ENCODE data around the gene VIT. TPM values are rescaled to one million over a fixed set of nuclear protein-coding genes. Genes with fewer than 3 reads are reported as not detected.

Gene VIT
- total RNA-seq, 4 donors from 2014 or later: 1.2 to 5.0 (median 3.8) TPM

DNA sequence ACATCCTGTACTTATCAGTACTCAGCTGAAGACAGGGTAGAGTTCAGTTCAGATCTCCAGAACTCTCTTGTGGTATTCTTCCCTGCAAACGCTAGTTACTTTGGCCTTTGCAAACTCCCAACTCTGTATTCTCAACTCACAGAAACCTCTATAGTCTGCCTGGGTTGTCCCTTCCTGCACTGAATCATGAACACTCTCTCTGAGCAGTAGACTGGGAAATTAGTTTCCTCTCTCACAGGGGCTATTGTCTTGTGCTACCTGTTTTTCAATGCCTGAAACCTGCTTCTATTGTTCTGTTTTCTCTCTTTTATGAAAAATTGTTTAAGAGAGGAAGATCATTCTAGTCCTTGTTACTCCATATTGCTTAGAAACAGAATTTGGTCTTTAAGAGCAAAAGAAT lies 134.7 kb downstream of the VIT start:
- H3K4me1 ChIP-seq: no peaks in the 10 kb centered on the region
- no peak overlapping the region for H3K27ac ChIP-seq
- H3K27me3 ChIP-seq: no peaks in the 10 kb centered on the region
- no peaks in the 10 kb centered on the region for H3K9me3 ChIP-seq
- TF ChIP-seq, protein P1, sequence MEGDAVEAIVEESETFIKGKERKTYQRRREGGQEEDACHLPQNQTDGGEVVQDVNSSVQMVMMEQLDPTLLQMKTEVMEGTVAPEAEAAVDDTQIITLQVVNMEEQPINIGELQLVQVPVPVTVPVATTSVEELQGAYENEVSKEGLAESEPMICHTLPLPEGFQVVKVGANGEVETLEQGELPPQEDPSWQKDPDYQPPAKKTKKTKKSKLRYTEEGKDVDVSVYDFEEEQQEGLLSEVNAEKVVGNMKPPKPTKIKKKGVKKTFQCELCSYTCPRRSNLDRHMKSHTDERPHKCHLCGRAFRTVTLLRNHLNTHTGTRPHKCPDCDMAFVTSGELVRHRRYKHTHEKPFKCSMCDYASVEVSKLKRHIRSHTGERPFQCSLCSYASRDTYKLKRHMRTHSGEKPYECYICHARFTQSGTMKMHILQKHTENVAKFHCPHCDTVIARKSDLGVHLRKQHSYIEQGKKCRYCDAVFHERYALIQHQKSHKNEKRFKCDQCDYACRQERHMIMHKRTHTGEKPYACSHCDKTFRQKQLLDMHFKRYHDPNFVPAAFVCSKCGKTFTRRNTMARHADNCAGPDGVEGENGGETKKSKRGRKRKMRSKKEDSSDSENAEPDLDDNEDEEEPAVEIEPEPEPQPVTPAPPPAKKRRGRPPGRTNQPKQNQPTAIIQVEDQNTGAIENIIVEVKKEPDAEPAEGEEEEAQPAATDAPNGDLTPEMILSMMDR (IDR thresholded peaks at IDR 0.05): no peak
- TF ChIP-seq POLR2A (IDR thresholded peaks at IDR 0.05): no peak
- no peaks in the 10 kb centered on the region for H3K36me3 ChIP-seq
- no peak overlapping the region for H3K4me3 ChIP-seq
- DNase-seq: no peak

DNA sequence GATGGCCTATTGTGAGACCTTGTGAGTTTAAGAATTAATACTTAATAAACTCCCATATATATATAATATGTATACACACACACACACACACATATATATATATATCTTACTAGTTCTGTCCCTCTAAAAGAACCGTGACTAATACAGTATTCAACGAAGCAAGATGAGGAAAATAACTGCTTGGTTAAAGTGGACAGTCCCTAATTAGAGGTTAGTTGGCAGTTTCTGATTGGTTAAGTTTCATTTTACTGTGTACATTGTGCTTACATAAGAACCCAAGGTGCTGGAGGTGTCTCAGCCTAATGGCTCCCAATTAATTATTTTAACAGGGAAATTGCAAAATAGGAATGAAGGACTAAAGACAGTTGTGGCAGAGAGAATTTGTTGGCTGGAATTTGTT lies 137.7 kb downstream of the VIT start:
- DNase-seq: no peak
- Histone ChIP-seq H3K4me3 (no peak overlapping the region), H3K36me3 (no peaks in the 10 kb centered on the region), H3K27ac (no peak overlapping the region), H3K4me1 (no peaks in the 10 kb centered on the region), H3K9me3 (no peaks in the 10 kb centered on the region), H3K27me3 (no peaks in the 10 kb centered on the region)
- TF ChIP-seq, protein P1 (IDR thresholded peaks at IDR 0.05): no peak
- no peak for TF ChIP-seq POLR2A (IDR thresholded peaks at IDR 0.05)

DNA sequence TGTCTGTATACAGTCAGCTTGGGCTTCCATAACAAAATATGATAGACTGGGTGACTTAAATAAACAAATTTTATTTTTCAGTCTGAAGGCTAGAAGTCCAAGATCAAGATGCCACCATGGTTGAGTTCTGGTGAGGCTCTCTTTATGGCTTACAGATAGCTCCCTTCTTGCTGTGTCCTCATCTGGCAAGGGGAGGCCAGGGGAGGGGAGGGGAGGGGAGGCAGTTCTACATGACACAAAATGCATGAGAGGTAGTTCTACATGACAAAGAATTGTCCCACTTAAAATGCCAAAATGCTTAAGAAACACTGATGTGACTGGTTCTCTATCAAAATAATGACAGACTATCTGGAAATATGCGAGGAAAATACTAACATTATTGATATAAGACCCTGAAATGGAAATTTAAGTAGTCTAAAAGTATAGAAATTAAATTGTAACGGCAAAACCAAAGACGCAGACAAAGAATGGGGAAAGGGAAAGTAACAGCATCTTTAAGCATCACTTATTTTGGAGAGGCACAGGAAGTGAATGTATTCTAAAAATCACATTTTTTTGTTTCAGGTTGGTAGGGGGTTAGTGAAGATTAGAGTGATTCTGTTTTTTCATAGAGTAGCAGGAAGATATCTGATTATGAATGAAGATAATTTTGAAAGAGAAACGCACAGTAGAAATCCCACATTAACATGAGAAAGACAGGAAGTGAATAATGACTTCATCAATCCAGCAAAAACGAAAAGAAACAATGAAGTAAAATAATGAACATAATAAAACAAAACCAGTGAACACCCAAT lies 138.4 kb downstream of the VIT start:
- H3K36me3 ChIP-seq: no peaks in the 10 kb centered on the region
- H3K4me3 ChIP-seq: no peak overlapping the region
- no peak for DNase-seq
- no peaks in the 10 kb centered on the region for H3K9me3 ChIP-seq
- no peak overlapping the region for H3K27ac ChIP-seq
- no peaks in the 10 kb centered on the region for H3K27me3 ChIP-seq
- no peaks in the 10 kb centered on the region for H3K4me1 ChIP-seq
- TF ChIP-seq, protein P1 (IDR thresholded peaks at IDR 0.05): no peak
- no peak for TF ChIP-seq POLR2A (IDR thresholded peaks at IDR 0.05)

DNA sequence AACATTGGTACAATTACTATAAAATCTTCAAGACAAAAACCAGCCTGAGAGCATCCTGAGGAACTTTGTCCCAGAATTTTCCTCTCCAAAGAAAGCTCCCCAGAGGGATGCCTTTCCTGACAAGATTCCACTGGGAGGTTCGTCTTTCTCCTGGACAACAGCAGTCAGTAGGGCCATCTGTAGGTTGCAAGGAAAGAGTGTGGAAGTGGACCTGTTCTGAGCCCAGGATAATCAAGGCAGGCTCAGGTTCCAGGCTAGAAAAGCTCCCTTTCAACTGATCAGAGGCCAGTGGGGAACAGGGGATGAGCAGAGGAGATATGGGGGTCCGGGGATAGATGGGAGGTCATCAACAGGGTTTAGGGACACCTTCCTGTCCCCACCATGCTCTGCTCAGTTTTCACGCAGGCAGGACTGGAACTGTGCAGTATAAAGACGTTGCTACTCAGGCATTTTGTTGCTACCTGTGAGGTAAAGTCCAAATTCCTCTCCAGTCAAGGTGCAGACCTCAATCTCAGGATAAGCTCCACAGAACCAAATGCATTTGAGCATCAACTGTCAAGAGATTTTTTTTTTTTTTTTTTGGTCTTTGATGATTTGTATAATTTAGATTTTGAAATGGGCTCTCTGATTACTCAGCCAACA lies 143.6 kb downstream of the VIT start:
- Histone ChIP-seq H3K4me3 (no peak overlapping the region), H3K9me3 (no peaks in the 10 kb centered on the region), H3K4me1 (no peaks in the 10 kb centered on the region), H3K27me3 (no peaks in the 10 kb centered on the region), H3K36me3 (no peaks in the 10 kb centered on the region), H3K27ac (no peak overlapping the region)
- TF ChIP-seq, protein P1 (IDR thresholded peaks at IDR 0.05): no peak
- TF ChIP-seq POLR2A (IDR thresholded peaks at IDR 0.05): no peak
- DNase-seq: no peak

DNA sequence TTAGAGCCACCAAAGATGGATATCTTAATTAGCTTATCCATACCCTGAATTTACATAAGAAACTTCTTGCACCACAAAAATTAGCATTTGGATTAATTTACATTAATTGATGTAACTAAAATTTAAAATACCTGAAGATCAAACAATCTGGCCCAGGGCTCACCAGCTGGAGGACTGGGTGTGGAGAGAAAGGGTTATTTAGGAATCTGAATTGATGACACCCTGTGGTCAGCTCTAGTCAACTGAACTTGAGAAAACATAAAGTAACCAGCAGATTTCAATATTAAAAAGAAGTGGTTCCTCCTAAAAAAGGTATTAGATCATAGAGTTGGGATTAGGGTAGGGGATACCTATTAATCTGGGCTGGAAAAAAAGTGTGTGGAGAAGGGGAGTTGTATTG lies 147.3 kb downstream of the VIT start:
- no peak for TF ChIP-seq POLR2A (IDR thresholded peaks at IDR 0.05)
- TF ChIP-seq, protein P1 (IDR thresholded peaks at IDR 0.05): no peak
- H3K4me3 ChIP-seq: no peak overlapping the region
- no peaks in the 10 kb centered on the region for H3K27me3 ChIP-seq
- no peak overlapping the region for H3K27ac ChIP-seq
- DNase-seq: no peak
- peaks cover 0 to 11% (median 0%) of the 10 kb centered on the region in 3 donors for H3K36me3 ChIP-seq
- no peaks in the 10 kb centered on the region for H3K9me3 ChIP-seq
- H3K4me1 ChIP-seq: no peaks in the 10 kb centered on the region

Measured in Peyer's patch (tissue), 4 donors.